ENCODE data around the gene EPHB6. TPM values are rescaled to one million over a fixed set of nuclear protein-coding genes. Genes with fewer than 3 reads are reported as not detected.

Gene EPHB6
- total RNA-seq, 5 donors from 2014 or later (not counting 1 experiment from before 2014, with no cell fraction given), result 37.2 to 76.2 (median 62.3) TPM

DNA sequence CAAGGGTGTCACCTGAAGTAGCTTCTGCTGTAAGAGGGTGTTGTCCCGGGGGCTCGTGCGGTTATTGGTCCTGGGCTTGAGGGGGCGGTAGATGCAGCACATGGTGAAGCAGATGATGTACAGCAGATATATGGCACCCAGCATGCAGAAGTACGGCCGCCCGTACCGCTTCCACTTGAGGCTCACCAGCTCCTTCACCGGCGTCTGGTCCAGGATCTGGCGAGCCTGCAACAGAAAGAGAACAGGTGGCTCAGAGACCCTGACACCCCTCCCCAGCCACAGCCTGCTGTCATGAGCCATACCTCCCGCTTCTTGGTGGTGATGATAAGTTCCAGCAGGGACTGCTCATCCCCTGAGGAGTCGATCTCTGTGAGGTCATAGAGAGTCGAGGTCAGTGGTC is 20.6 kb downstream of the EPHB6 start:
- Histone ChIP-seq H3K9me3 (no peaks in the 10 kb centered on the region), H3K27ac (ENCODE audit: low read length) (no peak overlapping the region), H3K27me3 (replicated peaks in 1 of 2; ENCODE audit: control insufficient read depth in 2 of 2, extremely low read depth in 1 of 2, insufficient read depth in 2 of 2, low read length in 1 of 2) (peaks cover 0 to 8% of the 10 kb centered on the region in 2 experiments), H3K4me1 (ENCODE audit: control insufficient read depth in 1 of 2, extremely low read depth in 1 of 2, insufficient read depth in 2 of 2, low read length in 2 of 2) (no peaks in the 10 kb centered on the region), H3K4me3 (ENCODE audit: control insufficient read depth in 1 of 2, extremely low read depth in 1 of 2, low read length in 1 of 2) (no peak overlapping the region), H3K36me3 (ENCODE audit: control insufficient read depth in 2 of 2, extremely low read depth in 1 of 2, insufficient read depth in 1 of 2, low read length in 1 of 2) (peaks cover 2 to 6% of the 10 kb centered on the region in 2 donors)
- WGBS (ENCODE audit: insufficient coverage), result 84% methylated on average over 11 of the region's 14 CpGs
- Mint-ChIP-seq H3K27ac (no peak overlapping the region), H3K9me3 (no peaks in the 10 kb centered on the region), H3K27me3 (peaks cover 0 to 2% of the 10 kb centered on the region in 2 donors), H3K36me3 (peaks cover 5% of the 10 kb centered on the region), H3K4me1 (no peaks in the 10 kb centered on the region), H3K4me3 (no peak overlapping the region)
- no peak for DNase-seq
- no peak for ATAC-seq (replicated peaks in 1 of 4)
- ChIA-PET POLR2A (no interaction called here), CTCF (no interaction called here)

DNA sequence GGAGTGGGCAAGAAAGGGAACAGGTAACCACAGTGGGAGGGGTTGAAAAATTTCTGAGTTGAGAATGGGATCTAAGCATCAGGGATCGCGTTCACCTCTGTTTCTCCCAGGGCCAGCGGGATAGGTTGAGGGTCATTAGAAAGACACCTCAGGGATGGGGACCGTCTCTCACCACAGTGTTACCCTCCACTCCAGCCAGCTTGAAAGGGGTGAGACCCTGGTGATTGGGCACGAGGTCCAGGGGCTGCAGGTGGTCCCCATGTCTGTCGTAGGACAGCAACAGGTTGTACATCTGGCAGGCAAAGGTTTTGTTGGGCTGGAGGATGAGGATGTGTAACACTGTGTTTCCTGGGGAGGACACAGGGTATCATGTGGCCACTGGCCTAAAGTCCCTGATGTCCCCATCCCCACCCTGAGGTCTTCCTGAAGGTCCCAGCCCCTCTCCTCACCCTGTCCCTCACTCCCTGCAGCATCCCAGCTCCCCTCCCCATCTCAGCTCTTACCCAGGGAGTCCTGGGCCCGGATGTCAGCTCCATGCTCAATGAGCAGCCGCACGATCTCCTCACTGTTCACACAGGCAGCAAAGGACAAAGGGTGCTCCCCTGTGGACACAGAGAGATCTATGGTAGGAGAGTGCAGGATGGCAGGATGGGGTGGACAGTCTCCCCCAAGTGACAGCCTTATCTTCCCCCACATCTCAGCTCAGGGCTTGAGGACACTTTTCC is 21.5 kb downstream of the EPHB6 start:
- H3K27me3 Mint-ChIP-seq, result peaks cover 0 to 4% of the 10 kb centered on the region in 2 donors
- Histone ChIP-seq H3K27ac (ENCODE audit: low read length) (no peak overlapping the region), H3K4me3 (ENCODE audit: control insufficient read depth in 1 of 2, extremely low read depth in 1 of 2, low read length in 1 of 2) (no peak overlapping the region), H3K4me1 (ENCODE audit: control insufficient read depth in 1 of 2, extremely low read depth in 1 of 2, insufficient read depth in 2 of 2, low read length in 2 of 2) (peaks cover 0 to 2% of the 10 kb centered on the region in 2 experiments), H3K36me3 (ENCODE audit: control insufficient read depth in 2 of 2, extremely low read depth in 1 of 2, insufficient read depth in 1 of 2, low read length in 1 of 2) (no peaks in the 10 kb centered on the region), H3K27me3 (replicated peaks in 1 of 2; ENCODE audit: control insufficient read depth in 2 of 2, extremely low read depth in 1 of 2, insufficient read depth in 2 of 2, low read length in 1 of 2) (peaks cover 0 to 12% of the 10 kb centered on the region in 2 experiments), H3K9me3 (no peaks in the 10 kb centered on the region)
- WGBS (ENCODE audit: insufficient coverage), result no CpG with 5 or more reads among the region's 9 CpGs
- ChIA-PET POLR2A (no interaction called here), CTCF (no interaction called here)
- H3K36me3 Mint-ChIP-seq, result peaks cover 2% of the 10 kb centered on the region
- H3K9me3 Mint-ChIP-seq, result no peaks in the 10 kb centered on the region
- no peak overlapping the region for H3K4me3 Mint-ChIP-seq
- ATAC-seq (replicated peaks in 1 of 4) (no peak), DNase-seq (no peak)
- no peak overlapping the region for H3K27ac Mint-ChIP-seq
- H3K4me1 Mint-ChIP-seq, result no peaks in the 10 kb centered on the region

DNA sequence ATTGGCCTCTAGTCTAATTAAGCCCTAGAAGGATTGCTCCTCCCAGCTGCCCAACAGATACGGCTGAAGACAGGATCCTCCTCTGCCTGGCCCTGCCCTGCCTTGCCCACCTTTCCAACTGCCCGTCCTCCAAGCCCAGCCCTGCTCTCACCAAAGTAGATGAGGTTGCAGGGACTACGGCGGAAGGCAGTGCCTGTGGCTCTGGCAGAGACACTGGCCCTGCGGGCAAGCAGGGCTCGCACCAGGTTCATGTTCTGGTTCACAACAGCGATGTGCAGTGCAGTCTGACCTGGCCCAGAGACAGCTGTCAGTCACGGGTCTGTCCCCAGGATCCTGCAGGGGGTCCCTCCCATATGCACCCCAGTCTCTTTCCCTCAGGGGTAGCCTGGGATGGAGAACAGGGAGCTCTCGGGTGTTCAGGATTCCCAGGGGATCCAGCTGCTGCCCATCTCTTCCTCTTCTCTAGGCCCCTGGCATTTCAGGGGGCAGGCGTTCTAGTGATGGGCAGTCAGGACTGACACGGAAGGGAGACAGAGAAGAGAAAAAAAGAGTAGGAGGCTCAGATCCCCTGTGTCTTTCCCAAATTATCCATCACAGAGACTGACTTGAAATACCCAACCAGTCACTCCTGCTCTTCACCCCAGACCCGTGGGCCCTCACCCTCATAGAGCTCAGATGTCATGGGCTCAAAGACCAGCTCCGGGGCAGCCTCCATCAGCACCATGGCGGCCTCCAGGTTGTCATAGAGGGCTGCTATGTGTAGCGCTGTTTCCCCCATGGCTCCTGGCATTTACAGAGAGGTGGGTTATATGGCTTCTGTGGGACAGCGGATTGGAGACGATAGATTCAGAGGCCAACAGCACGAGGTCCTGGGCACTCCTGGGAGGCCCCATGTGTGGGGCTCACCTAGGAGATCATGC is 22.4 kb downstream of the EPHB6 start:
- peaks cover 0 to 8% of the 10 kb centered on the region in 2 donors for H3K27me3 Mint-ChIP-seq
- no peaks in the 10 kb centered on the region for H3K9me3 Mint-ChIP-seq
- Histone ChIP-seq H3K9me3 (no peaks in the 10 kb centered on the region), H3K27me3 (replicated peaks in 1 of 2; ENCODE audit: control insufficient read depth in 2 of 2, extremely low read depth in 1 of 2, insufficient read depth in 2 of 2, low read length in 1 of 2) (peaks cover 0 to 12% of the 10 kb centered on the region in 2 experiments), H3K27ac (ENCODE audit: low read length) (no peak overlapping the region), H3K4me3 (ENCODE audit: control insufficient read depth in 1 of 2, extremely low read depth in 1 of 2, low read length in 1 of 2) (no peak overlapping the region), H3K4me1 (ENCODE audit: control insufficient read depth in 1 of 2, extremely low read depth in 1 of 2, insufficient read depth in 2 of 2, low read length in 2 of 2) (peaks cover 0 to 2% of the 10 kb centered on the region in 2 experiments), H3K36me3 (ENCODE audit: control insufficient read depth in 2 of 2, extremely low read depth in 1 of 2, insufficient read depth in 1 of 2, low read length in 1 of 2) (no peaks in the 10 kb centered on the region)
- no peaks in the 10 kb centered on the region for H3K36me3 Mint-ChIP-seq
- H3K4me3 Mint-ChIP-seq, result no peak overlapping the region
- ChIA-PET CTCF (interaction anchor here in 1 of 2 donors (0.6 kb wide), 1 partner anchor 593 kb away, joined by 5 read pairs; no protein-coding TSS in a partner anchor), POLR2A (no interaction called here)
- no peak for ATAC-seq (replicated peaks in 1 of 4)
- no peak for DNase-seq
- no peaks in the 10 kb centered on the region for H3K4me1 Mint-ChIP-seq
- no peak overlapping the region for H3K27ac Mint-ChIP-seq
- WGBS (ENCODE audit: insufficient coverage), result 88% methylated on average over 10 of the region's 18 CpGs

DNA sequence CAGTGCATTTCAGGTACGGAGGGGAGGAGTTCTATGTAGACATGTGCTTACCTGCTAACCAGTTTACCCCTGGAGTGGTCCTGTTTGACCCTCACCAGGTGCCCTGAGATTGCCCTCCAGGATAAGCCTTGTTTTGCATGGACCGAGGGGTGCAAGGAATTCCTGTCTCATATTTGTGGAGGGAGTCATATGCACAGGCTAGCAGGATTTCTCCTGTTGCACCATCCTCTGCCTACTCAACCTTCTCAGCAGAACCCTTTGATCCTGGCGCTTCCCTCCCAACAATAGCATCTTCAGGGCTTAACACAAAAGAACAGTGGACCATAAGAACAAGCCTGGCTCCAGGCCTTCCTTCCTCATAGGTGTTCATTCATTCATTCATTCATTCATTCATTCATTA is 23.4 kb downstream of the EPHB6 start:
- no peak overlapping the region for H3K27ac ChIP-seq (ENCODE audit: low read length)
- no peak overlapping the region for H3K4me3 Mint-ChIP-seq

DNA sequence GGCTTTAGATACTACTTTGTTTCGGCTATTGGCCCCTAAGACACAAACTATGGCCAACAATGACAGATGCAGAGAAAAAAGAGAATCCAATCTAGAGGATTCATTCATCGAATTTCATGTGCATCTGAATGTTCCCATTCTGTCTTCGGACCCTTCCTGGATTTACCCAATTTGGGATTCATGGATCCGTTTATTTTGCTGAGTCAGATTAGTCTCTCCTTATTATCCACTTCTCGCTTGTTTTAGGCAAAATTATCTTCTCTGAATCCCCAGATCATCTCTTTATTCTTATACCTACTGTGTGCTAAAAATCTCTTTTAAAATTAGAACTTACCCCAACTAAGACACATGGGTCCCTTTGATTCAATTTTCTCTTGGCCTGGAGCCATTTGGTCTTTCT is 24.2 kb downstream of the EPHB6 start:
- Histone ChIP-seq H3K27ac (ENCODE audit: low read length) (no peak overlapping the region), H3K4me1 (ENCODE audit: control insufficient read depth in 1 of 2, extremely low read depth in 1 of 2, insufficient read depth in 2 of 2, low read length in 2 of 2) (peaks cover 0 to 2% of the 10 kb centered on the region in 2 experiments), H3K27me3 (replicated peaks in 1 of 2; ENCODE audit: control insufficient read depth in 2 of 2, extremely low read depth in 1 of 2, insufficient read depth in 2 of 2, low read length in 1 of 2) (peaks cover 0 to 11% of the 10 kb centered on the region in 2 experiments), H3K9me3 (no peaks in the 10 kb centered on the region), H3K4me3 (ENCODE audit: control insufficient read depth in 1 of 2, extremely low read depth in 1 of 2, low read length in 1 of 2) (no peak overlapping the region), H3K36me3 (ENCODE audit: control insufficient read depth in 2 of 2, extremely low read depth in 1 of 2, insufficient read depth in 1 of 2, low read length in 1 of 2) (no peaks in the 10 kb centered on the region)
- Mint-ChIP-seq H3K4me3 (no peak overlapping the region), H3K27ac (no peak overlapping the region), H3K27me3 (peaks cover 0 to 11% of the 10 kb centered on the region in 2 donors), H3K9me3 (no peaks in the 10 kb centered on the region), H3K4me1 (no peaks in the 10 kb centered on the region), H3K36me3 (no peaks in the 10 kb centered on the region)
- ATAC-seq (replicated peaks in 1 of 4), result no peak
- CTCF ChIA-PET, result interaction anchor here (0.5 kb wide), 2 partner anchors 9 to 21 kb away, joined by 6 read pairs; no protein-coding TSS in a partner anchor
- no peak for DNase-seq
- POLR2A ChIA-PET, result no interaction called here
- WGBS (ENCODE audit: insufficient coverage), result 71% methylated on average over 5 of the region's 5 CpGs

More for the DNA sequence above, 23.4 kb downstream of the EPHB6 start:
- H3K27me3 Mint-ChIP-seq, result peaks cover 0 to 8% of the 10 kb centered on the region in 2 donors
- H3K4me1 Mint-ChIP-seq, result no peaks in the 10 kb centered on the region
- ATAC-seq (replicated peaks in 1 of 4) (no peak), DNase-seq (no peak)
- H3K27ac Mint-ChIP-seq, result no peak overlapping the region
- no peak overlapping the region for H3K4me3 ChIP-seq (ENCODE audit: control insufficient read depth in 1 of 2, extremely low read depth in 1 of 2, low read length in 1 of 2)
- ChIA-PET CTCF (no interaction called here), POLR2A (no interaction called here)
- no peaks in the 10 kb centered on the region for H3K9me3 ChIP-seq
- no peaks in the 10 kb centered on the region for H3K36me3 ChIP-seq (ENCODE audit: control insufficient read depth in 2 of 2, extremely low read depth in 1 of 2, insufficient read depth in 1 of 2, low read length in 1 of 2)
- 53% methylated on average over 2 of the region's 3 CpGs for WGBS (ENCODE audit: insufficient coverage)
- no peaks in the 10 kb centered on the region for H3K36me3 Mint-ChIP-seq
- peaks cover 0 to 12% of the 10 kb centered on the region in 2 experiments for H3K27me3 ChIP-seq (replicated peaks in 1 of 2; ENCODE audit: control insufficient read depth in 2 of 2, extremely low read depth in 1 of 2, insufficient read depth in 2 of 2, low read length in 1 of 2)
- H3K4me1 ChIP-seq (ENCODE audit: control insufficient read depth in 1 of 2, extremely low read depth in 1 of 2, insufficient read depth in 2 of 2, low read length in 2 of 2), result peaks cover 0 to 2% of the 10 kb centered on the region in 2 experiments
- no peaks in the 10 kb centered on the region for H3K9me3 Mint-ChIP-seq

DNA sequence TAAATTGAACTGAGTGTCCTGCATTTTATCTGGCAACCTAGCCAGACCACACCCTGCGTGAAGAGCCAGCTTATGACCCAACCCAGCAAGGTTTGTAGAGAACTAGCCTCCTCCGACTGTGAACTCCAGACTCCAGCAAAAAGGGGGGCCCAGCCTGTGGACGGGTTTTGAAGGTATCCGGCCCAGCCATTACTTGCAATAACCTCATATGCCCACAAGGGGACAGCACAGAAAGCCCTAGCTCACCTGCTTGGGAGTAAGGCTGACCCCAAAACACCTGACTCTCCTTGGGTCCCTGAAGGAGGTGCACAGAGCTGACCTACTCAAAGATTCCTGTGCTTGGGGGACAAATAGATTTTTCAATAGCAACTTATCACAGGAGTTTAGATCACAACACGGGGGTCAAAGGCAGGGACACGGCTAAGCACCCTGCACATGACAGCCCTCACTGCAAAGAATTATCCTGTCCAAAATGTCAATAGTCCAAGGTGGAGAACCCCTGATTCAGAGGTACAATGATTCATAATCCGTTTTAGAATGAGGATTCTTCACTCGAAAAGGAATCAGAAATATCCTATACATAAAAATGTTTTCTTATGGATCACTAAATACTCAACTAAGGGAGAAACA is 26.1 kb downstream of the EPHB6 start:
- H3K27me3 ChIP-seq (replicated peaks in 1 of 2; ENCODE audit: control insufficient read depth in 2 of 2, extremely low read depth in 1 of 2, insufficient read depth in 2 of 2, low read length in 1 of 2), result peaks cover 0 to 19% of the 10 kb centered on the region in 2 experiments
- CTCF ChIA-PET, result interaction anchor here (0.5 to 2.0 kb wide), 6 partner anchors 65 to 1946 kb away, joined by 3 to 4 read pairs (median 4); no protein-coding TSS in a partner anchor
- no peak overlapping the region for H3K27ac Mint-ChIP-seq
- POLR2A ChIA-PET, result no interaction called here
- H3K9me3 Mint-ChIP-seq, result no peaks in the 10 kb centered on the region
- 53% methylated on average over 3 of the region's 8 CpGs for WGBS (ENCODE audit: insufficient coverage)
- ATAC-seq (replicated peaks in 1 of 4) (peak; percentile 61 to 72 (median 70)), DNase-seq (peak in 31 of 35 experiments; percentile 16 to 72 (median 34))
- H3K4me3 ChIP-seq (ENCODE audit: control insufficient read depth in 1 of 2, extremely low read depth in 1 of 2, low read length in 1 of 2), result no peak overlapping the region
- H3K27me3 Mint-ChIP-seq, result peaks cover 0 to 10% of the 10 kb centered on the region in 2 donors
- H3K36me3 ChIP-seq (ENCODE audit: control insufficient read depth in 2 of 2, extremely low read depth in 1 of 2, insufficient read depth in 1 of 2, low read length in 1 of 2), result no peaks in the 10 kb centered on the region
- H3K4me3 Mint-ChIP-seq, result no peak overlapping the region
- H3K9me3 ChIP-seq, result no peaks in the 10 kb centered on the region
- H3K36me3 Mint-ChIP-seq, result no peaks in the 10 kb centered on the region
- H3K27ac ChIP-seq (ENCODE audit: low read length), result no peak overlapping the region
- no peaks in the 10 kb centered on the region for H3K4me1 Mint-ChIP-seq
- peaks cover 0 to 2% of the 10 kb centered on the region in 2 experiments for H3K4me1 ChIP-seq (ENCODE audit: control insufficient read depth in 1 of 2, extremely low read depth in 1 of 2, insufficient read depth in 2 of 2, low read length in 2 of 2)
